GM21390 (cell line): ENCODE measurements around the gene HAP1.

ENCODE experiments used
- ATAC-seq: cut with Tn5 transposase; IDR thresholded peaks from one replicate; pipeline ENCODE4 v1.9.1; 2021; ENCODE audit not compliant: unreplicated experiment

Gene HAP1

GRCh38 chr17:41763327-41763726 is 28.9 kb upstream of the HAP1 start:
- no peak for ATAC-seq

DNA sequence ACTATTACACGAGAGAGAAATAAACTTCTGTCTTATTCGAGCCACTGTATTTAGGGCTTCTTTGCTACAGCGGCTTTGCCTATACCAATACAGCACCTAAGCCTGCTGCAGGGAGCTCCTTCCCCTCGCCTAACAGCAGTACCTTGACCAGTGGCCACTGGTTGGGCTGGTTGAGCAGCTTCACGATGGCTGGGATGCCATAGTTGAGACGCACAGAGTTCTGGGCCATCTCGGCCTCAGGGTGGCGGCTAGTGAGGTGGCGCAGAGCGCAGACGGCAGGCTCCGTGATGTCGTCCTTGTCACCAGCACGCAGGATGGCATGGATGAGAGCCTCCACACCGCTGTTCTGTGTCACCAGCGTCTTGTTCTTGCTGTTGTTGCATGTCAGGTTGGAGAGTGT is 28.4 kb upstream of the HAP1 start:
- ATAC-seq: no peak

- no peak for ATAC-seq
These were observed 27.9 kb upstream of the HAP1 start for GRCh38 chr17:41762391-41762790.

- no peak for ATAC-seq
These were observed 26.4 kb upstream of the HAP1 start for GRCh38 chr17:41760878-41761277.

- ATAC-seq: no peak
These were observed 24.2 kb upstream of the HAP1 start for GRCh38 chr17:41758601-41759000.

- no peak for ATAC-seq
These were observed 19.6 kb upstream of the HAP1 start for GRCh38 chr17:41754066-41754465.

- no peak for ATAC-seq
These were observed 16.8 kb upstream of the HAP1 start for GRCh38 chr17:41751288-41751687.

- ATAC-seq: no peak
These were observed 16.4 kb upstream of the HAP1 start for GRCh38 chr17:41750862-41751261.

DNA sequence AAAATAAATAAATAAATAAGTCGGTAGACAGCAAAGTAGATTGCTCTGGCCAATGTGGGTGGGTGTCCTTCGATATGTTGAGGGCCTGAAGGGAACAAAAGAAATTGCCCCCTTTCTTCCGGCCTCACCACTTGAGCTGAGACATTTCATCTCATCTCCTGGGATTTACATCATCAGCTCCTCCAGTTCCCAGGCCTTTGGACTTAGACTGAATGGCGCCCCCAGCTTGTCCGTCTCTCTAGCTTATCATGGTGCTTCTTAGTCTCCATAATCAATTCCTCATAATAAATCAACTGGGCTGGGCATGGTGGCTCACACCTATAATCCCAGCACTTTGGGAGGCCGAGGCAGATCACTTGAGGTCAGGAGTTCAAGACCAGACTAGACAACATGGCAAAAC is 13.8 kb upstream of the HAP1 start:
- no peak for ATAC-seq

- no peak for ATAC-seq
These were observed 7.3 kb upstream of the HAP1 start for GRCh38 chr17:41741709-41742108.

DNA sequence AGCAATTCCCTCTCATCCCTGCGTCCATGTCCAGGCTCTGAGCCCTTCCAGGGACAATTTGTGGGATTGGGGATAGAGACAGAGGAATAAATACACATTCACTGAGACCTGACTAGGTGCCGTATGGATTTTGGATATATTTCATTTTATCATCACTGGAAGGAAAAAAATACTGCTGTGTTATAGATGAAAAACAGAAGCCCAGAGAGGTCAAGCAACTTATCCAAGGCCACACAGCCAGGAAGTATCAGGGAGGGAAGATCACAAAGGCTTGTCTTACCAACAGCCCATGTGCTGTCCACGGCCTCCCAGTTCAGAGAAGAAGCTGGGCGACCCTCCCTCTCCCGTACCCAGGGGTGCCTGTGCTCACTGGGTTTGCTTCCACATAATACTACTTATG is 6.1 kb upstream of the HAP1 start:
- no peak for ATAC-seq

GRCh38 chr17:41739661-41740352 is 5.4 kb upstream of the HAP1 start:
- ATAC-seq: no peak

DNA sequence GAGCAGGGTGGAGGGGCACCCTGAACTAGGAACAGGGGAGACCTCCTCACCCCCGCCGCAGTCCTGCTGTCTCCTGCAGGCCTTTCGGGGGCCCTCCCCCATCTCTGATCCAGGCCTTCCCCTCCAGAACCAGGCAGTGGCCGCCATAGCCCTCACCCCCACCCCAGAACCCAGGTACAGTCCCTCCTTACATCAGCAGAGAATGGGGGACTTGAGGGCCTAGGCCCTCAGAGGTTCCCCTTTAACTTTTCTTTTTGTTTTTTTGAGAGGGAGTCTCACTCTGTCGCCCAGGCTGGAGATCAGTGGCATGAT is 4.3 kb upstream of the HAP1 start:
- no peak for ATAC-seq

DNA sequence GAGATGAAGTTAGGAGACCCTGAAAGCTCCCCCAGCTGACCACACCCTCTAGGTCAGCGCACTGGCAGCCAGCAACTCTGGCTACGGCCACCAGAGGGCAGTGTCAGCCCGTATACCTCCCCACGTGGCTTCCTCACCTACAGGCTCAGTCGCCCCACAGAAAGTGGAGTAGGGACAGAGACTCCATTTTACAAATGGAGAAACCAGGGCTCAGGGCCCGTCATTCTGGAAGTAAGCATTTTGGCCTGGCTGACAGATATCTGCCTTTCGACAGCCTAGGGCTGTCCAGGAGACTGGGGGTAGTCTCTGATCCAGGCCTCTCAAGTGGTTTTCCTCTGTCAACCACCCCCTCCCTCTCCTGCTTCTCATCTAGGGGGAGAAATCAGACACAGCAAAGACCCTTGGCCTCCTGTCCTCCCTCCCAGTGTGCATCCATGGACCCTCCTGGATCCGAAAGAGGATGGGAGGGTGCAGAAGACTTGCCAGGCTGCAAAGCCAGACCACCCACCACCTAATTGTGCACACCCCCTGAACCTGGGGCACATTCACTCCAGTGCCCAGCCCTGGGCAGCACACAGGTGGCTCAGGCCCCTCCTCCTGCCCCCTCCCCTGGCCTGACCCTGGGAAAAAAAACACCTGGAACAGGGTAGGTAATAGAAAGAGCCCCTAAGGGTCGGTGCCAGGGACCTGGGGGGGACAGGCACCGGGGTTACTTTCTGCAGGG is 3.8 kb upstream of the HAP1 start:
- ATAC-seq: no peak

- no peak for ATAC-seq
These were observed 3.2 kb upstream of the HAP1 start for GRCh38 chr17:41737680-41738023.

DNA sequence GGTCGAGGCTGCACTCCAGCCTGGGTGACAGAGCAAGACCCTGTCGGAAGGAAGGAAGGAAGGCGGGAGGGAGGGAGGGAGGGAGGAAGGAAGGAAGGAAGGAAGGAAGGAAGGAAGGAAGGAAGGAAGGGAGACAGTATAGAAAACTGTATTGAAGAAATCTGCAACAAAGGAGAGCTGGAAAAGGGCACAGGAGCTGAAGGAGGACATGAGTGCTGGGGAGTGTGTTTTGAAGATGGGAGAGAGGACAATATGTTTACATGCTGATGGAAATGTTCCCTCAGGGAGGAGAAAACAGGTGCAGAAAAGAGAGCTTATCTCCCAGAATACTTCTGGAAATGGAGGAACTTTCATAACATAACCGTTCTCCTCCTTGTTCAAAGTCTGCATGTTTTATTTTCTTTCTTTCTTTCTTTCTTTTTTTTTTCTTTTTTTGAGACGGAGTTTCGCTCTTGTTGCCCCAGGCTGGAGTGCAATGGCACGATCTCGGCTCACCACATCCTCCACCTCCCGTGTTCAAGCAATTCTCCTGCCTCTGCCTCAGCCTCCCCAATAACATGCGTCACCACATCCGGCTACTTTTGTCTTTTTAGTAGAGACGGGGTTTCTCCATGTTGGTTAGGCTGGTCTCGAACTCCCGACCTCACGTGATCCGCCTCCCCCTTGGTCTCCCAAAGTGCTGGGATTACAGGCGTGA is 2.7 kb upstream of the HAP1 start:
- no peak for ATAC-seq

GRCh38 chr17:41735744-41736143 is 1.3 kb upstream of the HAP1 start:
- no peak for ATAC-seq

DNA sequence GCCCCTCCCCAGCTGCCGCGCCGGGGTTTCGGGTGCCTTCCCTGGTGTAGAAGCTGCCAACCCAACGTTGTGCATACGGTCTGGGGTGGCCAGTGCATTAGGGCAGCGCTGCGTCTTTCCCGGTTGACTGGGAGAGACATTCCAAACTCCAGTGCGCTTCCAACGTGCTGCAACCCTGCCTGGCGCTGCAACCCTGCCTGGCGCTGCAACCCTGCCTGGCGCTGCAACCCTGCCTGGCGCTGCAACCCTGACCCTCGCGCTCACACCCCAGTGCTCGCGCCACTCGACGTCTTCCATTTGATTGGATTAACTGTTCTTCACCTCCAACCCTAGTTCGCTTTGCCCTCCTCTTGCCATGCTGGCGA is 488 bp upstream of the HAP1 start:
- ATAC-seq: no peak

DNA sequence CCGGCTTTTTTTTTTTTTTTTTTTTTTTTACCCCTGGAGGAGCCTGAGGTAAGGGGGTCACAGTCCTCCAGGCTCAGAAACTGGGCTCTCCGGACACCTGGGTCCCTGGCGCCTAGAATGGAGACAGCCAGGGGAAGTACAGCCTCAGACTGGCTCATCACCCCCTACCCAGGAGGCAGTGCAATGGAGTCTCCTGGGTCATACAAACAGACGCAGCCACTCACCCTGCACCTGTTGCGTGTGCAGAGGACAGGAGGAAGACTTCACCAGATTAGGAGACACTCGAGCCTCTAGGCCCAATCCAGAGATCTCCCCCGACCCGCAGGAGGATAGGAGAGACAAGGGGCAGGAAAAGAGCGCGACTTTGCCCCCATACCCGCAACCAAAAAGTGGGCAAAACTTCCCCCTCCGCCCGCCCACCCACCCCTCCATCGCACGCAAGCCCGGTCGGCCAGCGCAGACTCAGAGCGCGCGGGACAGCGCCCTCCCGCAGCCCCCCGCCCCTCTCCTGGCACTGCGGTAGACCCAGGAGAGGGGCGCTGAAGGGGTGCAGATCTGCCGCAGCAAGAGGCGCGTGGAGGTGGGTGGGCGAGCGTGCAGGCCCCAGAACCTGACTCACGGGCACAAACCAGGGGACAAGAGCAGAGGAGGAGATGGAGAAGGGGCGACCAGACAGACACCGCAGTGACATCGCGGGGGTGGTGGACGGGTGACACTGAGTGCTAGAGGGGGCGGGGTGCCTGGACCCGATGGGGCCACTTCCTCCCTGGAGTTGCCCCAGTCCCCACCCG is 900 bp downstream of the HAP1 start:
- ATAC-seq: no peak

GRCh38 chr17:41731836-41732235 is 2.6 kb downstream of the HAP1 start:
- ATAC-seq: no peak

- ATAC-seq: no peak
These were observed 4.0 kb downstream of the HAP1 start for GRCh38 chr17:41730479-41730878.

DNA sequence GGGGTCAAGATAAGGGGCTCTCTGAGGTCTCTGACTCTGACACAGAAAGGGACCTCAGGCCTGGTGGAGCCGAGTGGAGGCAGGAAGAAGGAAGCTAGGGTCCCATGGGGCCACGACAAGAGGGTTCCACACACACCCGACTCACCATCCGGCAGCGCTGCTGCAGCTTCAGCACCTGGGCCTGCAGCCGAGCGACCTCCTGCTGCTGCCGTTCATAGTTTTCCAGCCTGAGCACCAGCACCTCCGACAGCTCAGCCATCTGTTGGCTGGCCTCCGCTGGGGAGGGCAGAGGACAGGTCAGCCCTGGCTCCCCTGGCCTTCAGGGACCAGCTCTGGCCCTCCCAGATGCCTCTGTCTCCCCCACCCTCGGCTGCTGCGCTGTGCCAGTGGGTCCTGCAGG is 6.4 kb downstream of the HAP1 start:
- ATAC-seq: no peak
